HepG2 (cell line): ENCODE measurements around the gene XPO5. TPM values are rescaled to one million over a fixed set of nuclear protein-coding genes. Genes with fewer than 3 reads are reported as not detected.

ENCODE experiments used
- ADNP ChIP-seq: sonication (generic); formaldehyde crosslinking; IDR thresholded peaks from 2 replicates; pipeline ENCODE4 v1.4.0; 2020; ENCODE audit warnings: missing genetic modification reagents
- CEBPB ChIP-seq: IDR thresholded peaks from 2 replicates; pipeline ENCODE4 v1.6.1; 2011; ENCODE audit warnings: low read depth, low read length, improper control_type of control experiment, borderline replicate concordance
- GATAD1 ChIP-seq: IDR thresholded peaks from 2 replicates; pipeline ENCODE4 v1.6.1; 2016; ENCODE audit warnings: missing genetic modification reagents, missing compliant biosample characterization
- HNF4A ChIP-seq: sonication (generic); formaldehyde crosslinking; IDR thresholded peaks from 2 replicates; pipeline ENCODE4 v1.4.0; 2020; ENCODE audit warnings: missing genetic modification reagents
- KLF6 ChIP-seq: IDR thresholded peaks from 2 replicates; pipeline ENCODE4 v1.8.0; 2016; ENCODE audit warnings: missing biosample characterization, missing genetic modification reagents
- LRRFIP1 ChIP-seq: sonication (generic); formaldehyde crosslinking; conservative IDR thresholded peaks from 2 replicates; pipeline ENCODE4 v1.4.0; 2020; ENCODE audit warnings: missing genetic modification reagents
- MAZ ChIP-seq, 2 experiments: sonication (generic) in 1 of 2; formaldehyde crosslinking in 1 of 2; IDR thresholded peaks; 2 replicates each; pipeline versions ENCODE4 v1.5.0 to v1.6.1; 2012 to 2020; ENCODE audit warnings: low read depth in 2 of 2, mild to moderate bottlenecking in 2 of 2, borderline replicate concordance in 1 of 2, improper control_type of control experiment in 1 of 2, low read length in 1 of 2, missing genetic modification reagents in 1 of 2, moderate library complexity in 1 of 2
- MIER2 ChIP-seq: IDR thresholded peaks from 2 replicates; pipeline ENCODE4 v1.6.1; 2016; ENCODE audit warnings: missing biosample characterization, missing genetic modification reagents
- MIXL1 ChIP-seq: IDR thresholded peaks from 2 replicates; pipeline ENCODE4 v1.6.1; 2016
- MTF2 ChIP-seq: sonication (generic); formaldehyde crosslinking; IDR thresholded peaks from 2 replicates; pipeline ENCODE4 v1.5.0; 2020; ENCODE audit warnings: missing genetic modification reagents, borderline replicate concordance
- PRPF4 ChIP-seq: fragments of 200-400 bp; formaldehyde crosslinking; IDR thresholded peaks from 2 replicates; pipeline ENCODE4 v1.6.1; 2016; ENCODE audit warnings: low read length, low read depth; ENCODE audit not compliant: poor library complexity, severe bottlenecking
- RAD51 ChIP-seq: fragments of 450-650 bp; IDR thresholded peaks from 2 replicates; pipeline ENCODE4 v1.6.1; 2016; ENCODE audit warnings: borderline replicate concordance
- REPIN1 ChIP-seq: sonication (generic); formaldehyde crosslinking; IDR thresholded peaks from 2 replicates; pipeline ENCODE4 v1.8.0; 2022; ENCODE audit warnings: missing genetic modification reagents, low read depth, mild to moderate bottlenecking, borderline replicate concordance
- TGIF2 ChIP-seq: IDR thresholded peaks from 2 replicates; pipeline ENCODE4 v1.6.1; 2016; ENCODE audit warnings: control low read depth, missing compliant biosample characterization
- ZIK1 ChIP-seq: sonication (generic); formaldehyde crosslinking; IDR thresholded peaks from 2 replicates; pipeline ENCODE4 v1.5.0; 2020; ENCODE audit warnings: mild to moderate bottlenecking, low read depth, missing genetic modification reagents, borderline replicate concordance
- ZNF543 ChIP-seq: sonication (generic); formaldehyde crosslinking; IDR thresholded peaks from 2 replicates; pipeline ENCODE4 v1.4.0; 2020; ENCODE audit warnings: mild to moderate bottlenecking, missing genetic modification reagents
- ZNF672 ChIP-seq: sonication (generic); formaldehyde crosslinking; IDR thresholded peaks from 2 replicates; pipeline ENCODE4 v1.8.1; 2022; ENCODE audit warnings: missing genetic modification reagents
- ZNF776 ChIP-seq: sonication (generic); formaldehyde crosslinking; IDR thresholded peaks from 2 replicates; pipeline ENCODE4 v1.4.0; 2020; ENCODE audit warnings: mild to moderate bottlenecking, missing genetic modification reagents
- polyA plus RNA-seq, 8 experiments: library from polyadenylated mRNA; depleted of rRNA in 3 of 8; stranded (reverse) in 7 of 8; unstranded in 1 of 8; fragments of >200 nt; fragmentation: Illumina TruSeq in 4 of 8; extraction: Trizol in 4 of 8; gene quantifications; 2 replicates each; pipeline versions ENCODE4 v1.2.1 to v1.2.3, GENCODE V29; 2011 to 2016; ENCODE audit warnings: low read depth in 4 of 8, missing spikeins in 1 of 8, mixed read lengths in 1 of 8; ENCODE audit not compliant: insufficient read depth in 1 of 8
- total RNA-seq, 5 experiments: library from RNA; depleted of rRNA; stranded (reverse); fragments of >200 nt; fragmentation: Illumina TruSeq; extraction: Trizol; gene quantifications; 2 replicates each; pipeline ENCODE4 v1.2.3, GENCODE V29; 2016; ENCODE audit warnings: low read depth in 1 of 5
- TF ChIP-seq, protein P1 (sequence below): sonication (generic); IDR thresholded peaks from 2 replicates; pipeline ENCODE4 v1.6.1; 2016; ENCODE audit warnings: low read depth, borderline replicate concordance
- TF ChIP-seq, protein P2 (sequence below): sonication (generic); formaldehyde crosslinking; IDR thresholded peaks from 2 replicates; pipeline ENCODE4 v1.5.0; 2020; ENCODE audit warnings: mild to moderate bottlenecking, missing genetic modification reagents
- TF ChIP-seq, protein P3 (sequence below): sonication (generic); formaldehyde crosslinking; IDR thresholded peaks from 2 replicates; pipeline ENCODE4 v1.4.0; 2020; ENCODE audit warnings: mild to moderate bottlenecking, missing genetic modification reagents
- TF ChIP-seq, protein P4 (sequence below): sonication (generic); formaldehyde crosslinking; IDR thresholded peaks from 2 replicates; pipeline ENCODE4 v1.5.0; 2020; ENCODE audit warnings: missing genetic modification reagents

Gene XPO5
- total and polyA plus RNA-seq, 2 of the 13 experiments (the other 11 are each of a cell fraction or from before 2014, with no cell fraction given) = 52.2 to 68.0 TPM

GRCh38 chr6:43575772-43576551 is at the start of gene XPO5, which contains the start of gene POLH (continued):
- TF ChIP-seq ZIK1 (CRISPR knock-in tag) (peak; percentile 97), CEBPB (no peak), MIXL1 (CRISPR knock-in tag) (peak; percentile 13; the same call in 1 of the 2 replicates), ZNF672 (CRISPR knock-in tag) (no peak), MIER2 (CRISPR knock-in tag) (0 out of 2 replicates have a peak, but pooled peaks have one; percentile 66), MTF2 (CRISPR knock-in tag) (peak; percentile 88), ZNF776 (CRISPR knock-in tag) (no peak; the same call in 1 of the 2 replicates), REPIN1 (CRISPR knock-in tag) (peak; percentile 77), ADNP (CRISPR knock-in tag) (0 out of 2 replicates have a peak, but pooled peaks have one; percentile 33), LRRFIP1 (CRISPR knock-in tag) (no peak; the same call in 1 of the 2 replicates), ZNF543 (CRISPR knock-in tag) (peak; percentile 86), PRPF4 (no peak), GATAD1 (CRISPR knock-in tag) (peak; percentile 83), HNF4A (no peak), TGIF2 (peak; percentile 99), MAZ (IDR thresholded peaks at IDR 0.05; ENCODE audit: borderline replicate concordance, low read depth, low read length) (peak; percentile 48; the same call in 1 of the 2 replicates), MAZ (CRISPR knock-in tag; IDR thresholded peaks at IDR 0.05; ENCODE audit: low read depth) (peak; percentile 98), RAD51 (no peak), KLF6 (CRISPR knock-in tag) (peak; percentile 98)
- TF ChIP-seq, protein P1, sequence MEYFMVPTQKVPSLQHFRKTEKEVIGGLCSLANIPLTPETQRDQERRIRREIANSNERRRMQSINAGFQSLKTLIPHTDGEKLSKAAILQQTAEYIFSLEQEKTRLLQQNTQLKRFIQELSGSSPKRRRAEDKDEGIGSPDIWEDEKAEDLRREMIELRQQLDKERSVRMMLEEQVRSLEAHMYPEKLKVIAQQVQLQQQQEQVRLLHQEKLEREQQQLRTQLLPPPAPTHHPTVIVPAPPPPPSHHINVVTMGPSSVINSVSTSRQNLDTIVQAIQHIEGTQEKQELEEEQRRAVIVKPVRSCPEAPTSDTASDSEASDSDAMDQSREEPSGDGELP = peak; percentile 64; the same call in 1 of the 2 replicates
- TF ChIP-seq, protein P2, sequence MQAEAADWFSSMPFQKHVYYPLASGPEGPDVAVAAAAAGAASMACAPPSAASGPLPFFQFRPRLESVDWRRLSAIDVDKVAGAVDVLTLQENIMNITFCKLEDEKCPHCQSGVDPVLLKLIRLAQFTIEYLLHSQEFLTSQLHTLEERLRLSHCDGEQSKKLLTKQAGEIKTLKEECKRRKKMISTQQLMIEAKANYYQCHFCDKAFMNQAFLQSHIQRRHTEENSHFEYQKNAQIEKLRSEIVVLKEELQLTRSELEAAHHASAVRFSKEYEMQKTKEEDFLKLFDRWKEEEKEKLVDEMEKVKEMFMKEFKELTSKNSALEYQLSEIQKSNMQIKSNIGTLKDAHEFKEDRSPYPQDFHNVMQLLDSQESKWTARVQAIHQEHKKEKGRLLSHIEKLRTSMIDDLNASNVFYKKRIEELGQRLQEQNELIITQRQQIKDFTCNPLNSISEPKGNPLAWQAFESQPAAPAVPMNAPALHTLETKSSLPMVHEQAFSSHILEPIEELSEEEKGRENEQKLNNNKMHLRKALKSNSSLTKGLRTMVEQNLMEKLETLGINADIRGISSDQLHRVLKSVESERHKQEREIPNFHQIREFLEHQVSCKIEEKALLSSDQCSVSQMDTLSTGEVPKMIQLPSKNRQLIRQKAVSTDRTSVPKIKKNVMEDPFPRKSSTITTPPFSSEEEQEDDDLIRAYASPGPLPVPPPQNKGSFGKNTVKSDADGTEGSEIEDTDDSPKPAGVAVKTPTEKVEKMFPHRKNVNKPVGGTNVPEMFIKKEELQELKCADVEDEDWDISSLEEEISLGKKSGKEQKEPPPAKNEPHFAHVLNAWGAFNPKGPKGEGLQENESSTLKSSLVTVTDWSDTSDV = peak; percentile 84
- TF ChIP-seq, protein P3, sequence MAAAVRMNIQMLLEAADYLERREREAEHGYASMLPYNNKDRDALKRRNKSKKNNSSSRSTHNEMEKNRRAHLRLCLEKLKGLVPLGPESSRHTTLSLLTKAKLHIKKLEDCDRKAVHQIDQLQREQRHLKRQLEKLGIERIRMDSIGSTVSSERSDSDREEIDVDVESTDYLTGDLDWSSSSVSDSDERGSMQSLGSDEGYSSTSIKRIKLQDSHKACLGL (CRISPR knock-in tag) = peak; percentile 93
- TF ChIP-seq, protein P4, sequence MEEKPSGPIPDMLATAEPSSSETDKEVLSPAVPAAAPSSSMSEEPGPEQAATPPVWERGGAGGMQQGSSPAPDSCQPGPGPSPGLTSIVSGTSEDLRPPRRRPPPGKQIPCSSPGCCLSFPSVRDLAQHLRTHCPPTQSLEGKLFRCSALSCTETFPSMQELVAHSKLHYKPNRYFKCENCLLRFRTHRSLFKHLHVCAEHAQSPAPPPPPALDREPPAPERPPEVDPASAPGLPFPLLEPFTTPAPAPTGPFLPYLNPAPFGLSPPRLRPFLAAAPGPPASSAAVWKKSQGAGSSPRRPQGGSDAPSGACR (CRISPR knock-in tag) = peak; percentile 86
